CD4-positive, alpha-beta T cell treated with Interleukin-2 at 100 ng/mL for 4 hours (primary cell): ENCODE results near the gene FBXO15.

Experiments used
- DNase-seq: peaks from one replicate; pipeline ENCODE4 v3.0.0-alpha.2; 2020; ENCODE audit warnings: low spot score

FBXO15 gene

GRCh38 chr18:74113711-74114110 is 33.9 kb downstream of the FBXO15 start:
- no peak for DNase-seq

DNA sequence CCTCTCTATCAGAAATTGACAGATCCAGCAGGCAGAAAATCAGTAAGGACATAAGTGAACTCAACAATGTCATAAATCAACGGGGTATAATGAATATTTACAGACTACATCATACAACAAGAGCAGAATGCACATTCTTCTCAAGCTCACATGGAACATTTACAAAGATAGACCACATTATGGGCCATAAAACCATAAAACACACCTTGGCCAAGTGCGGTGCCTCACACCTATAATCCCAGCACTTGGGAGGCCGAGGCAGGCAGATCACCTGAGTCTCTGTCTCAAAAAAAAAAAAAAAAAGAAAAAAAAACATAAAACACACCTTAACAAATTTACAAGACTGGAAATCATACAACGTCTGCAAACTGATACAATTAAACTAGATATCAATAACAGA is 36.7 kb downstream of the FBXO15 start:
- no peak for DNase-seq

DNA sequence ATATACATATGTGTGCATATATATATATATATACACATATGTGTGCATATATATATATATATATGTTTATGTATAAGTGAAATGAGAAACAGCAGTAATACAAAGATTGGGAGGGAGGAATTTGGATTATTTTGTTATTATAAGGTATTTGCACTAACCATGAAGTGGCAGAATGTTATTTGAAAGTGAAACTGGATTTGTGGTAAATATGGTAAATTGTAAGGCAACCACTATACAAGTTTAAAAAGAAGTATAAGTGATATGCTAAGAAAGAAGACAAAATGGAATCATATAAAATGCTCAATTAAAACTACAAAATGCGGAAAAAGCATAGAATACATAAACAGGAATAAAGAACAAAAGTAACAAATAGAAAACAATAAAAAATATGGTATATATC is 37.5 kb downstream of the FBXO15 start:
- no peak for DNase-seq

DNA sequence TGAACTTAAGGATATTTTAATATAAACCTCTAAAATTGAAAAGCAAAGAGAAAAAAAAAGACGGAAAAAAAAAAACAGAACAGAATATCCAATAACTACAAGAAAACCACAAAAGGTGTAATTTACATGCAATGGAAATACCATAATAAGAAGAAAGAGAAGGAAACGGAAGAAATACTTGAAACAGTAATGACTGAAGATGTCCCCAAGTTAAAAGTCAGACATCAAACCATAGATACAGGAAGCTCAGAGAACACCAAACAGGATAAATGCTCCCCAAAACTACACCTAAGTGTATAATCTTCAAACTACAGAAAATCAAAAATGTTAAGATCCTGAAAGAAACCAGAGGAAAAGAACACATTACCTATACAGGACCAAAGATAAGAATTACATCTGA is 39.2 kb downstream of the FBXO15 start:
- DNase-seq = no peak

DNA sequence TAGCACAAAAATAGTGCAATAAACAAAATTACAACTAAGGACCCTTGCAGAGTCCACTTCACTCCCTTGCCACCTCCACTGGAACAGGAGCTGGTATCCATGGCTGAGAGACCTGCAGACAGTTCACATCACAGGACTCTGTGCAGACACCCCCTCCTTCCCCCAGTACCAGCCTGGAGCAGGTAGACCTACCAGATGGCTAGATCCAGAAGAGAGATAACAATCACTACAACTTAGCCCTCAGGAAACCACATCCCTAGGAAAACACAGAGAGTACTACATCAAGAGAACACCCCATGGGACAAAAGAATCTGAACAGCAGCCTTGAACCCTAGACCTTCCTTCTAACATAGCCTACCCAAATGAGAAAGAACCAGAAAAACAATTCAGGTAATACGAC is 49.8 kb downstream of the FBXO15 start:
- no peak for DNase-seq

DNA sequence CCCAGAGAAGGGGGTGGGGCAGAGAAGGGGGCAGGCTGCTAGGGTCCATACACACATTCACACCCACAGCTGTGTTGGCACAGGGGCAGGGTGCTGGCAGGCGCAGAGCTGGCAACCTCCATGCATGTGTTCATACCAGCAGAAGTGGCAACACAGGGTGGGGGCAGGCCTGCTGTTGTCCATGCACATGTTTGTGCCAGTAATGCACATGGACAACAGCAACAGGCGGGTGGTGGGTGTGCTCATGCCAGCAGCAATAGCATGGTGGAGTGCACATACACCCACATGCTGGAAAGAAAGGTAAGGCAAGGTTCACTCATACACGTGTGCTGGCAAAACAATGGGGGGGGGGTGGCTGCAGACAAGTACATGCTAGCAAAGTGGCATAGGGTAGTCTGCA is 54.7 kb downstream of the FBXO15 start:
- DNase-seq = no peak

GRCh38 chr18:74084184-74084855 is 63.3 kb downstream of the FBXO15 start:
- no peak for DNase-seq

- no peak for DNase-seq
These were observed 64.1 kb downstream of the FBXO15 start for GRCh38 chr18:74083557-74083952.

DNA sequence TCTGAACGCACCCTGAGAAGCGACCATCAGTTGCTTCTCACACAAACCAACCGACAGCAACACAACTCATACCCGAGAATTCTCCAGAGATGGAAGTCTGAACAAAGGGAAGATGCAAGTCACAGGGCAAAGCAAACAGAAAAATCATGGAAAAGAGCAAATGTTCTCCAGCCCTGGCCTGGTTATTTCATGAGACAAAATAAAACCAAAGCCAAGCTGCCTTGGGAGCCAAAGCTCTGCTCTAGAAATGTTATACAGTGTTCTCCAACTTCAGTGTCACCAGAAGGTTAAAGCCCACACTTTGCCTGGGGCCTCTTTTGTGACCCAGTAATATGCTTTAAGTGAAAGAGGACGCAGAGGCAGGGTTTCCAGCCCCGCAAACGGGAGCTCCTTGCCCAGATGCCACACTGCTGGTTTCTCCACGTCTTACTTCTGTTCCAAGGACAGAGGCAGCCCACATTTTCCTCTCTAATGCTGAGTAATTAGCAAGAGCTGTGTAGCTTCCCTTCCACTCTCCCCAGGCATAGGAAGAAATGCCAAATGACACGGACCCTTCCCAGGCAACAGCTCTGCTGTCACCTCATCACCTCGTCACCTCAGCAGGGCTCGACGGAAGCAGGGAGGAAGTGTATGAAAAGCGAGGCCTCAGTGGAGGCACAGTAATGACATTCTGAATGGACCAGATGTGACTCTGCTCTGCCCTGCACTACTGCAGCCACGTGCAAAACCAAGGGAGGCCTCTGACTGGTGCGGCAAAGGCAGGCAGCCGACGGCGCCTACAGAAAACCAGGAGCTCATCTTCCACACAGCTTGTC is 64.7 kb downstream of the FBXO15 start:
- peak; percentile 1 for DNase-seq

DNA sequence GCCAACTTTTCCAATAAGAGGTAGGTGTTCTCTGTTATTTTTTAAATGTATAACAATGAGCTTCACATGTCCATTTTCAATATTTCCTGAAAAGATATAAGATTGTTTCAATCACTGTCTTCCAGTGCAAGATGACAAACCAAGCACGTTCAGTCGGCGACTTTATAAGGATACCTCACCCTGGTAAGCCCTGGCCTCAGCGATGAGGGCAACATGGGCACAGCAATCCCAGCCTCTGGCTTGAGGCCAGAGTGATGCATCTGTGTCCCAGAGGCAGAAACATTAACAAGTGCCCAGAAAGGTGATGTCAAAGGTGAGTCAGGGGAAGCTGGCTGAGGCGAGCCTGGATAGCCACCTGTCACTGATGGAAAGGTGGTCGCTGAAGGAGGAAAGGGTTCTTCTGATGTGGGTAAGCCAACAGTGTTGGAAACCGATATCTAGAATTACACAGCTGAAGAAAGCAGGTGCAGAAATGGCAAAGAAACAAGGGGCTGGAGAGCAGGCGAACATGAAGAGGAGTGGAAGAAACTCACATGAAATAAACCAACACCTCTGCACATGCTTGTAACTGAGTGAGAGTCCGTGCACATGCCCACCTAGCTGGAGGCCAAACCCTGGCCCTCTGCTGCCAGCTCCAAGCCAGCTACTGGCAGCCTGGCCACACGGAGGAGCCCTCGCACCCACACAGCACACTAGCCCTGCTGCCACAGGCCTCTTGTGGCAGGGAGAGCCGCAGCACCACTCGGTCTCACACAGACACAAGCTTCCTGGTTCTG is 65.5 kb downstream of the FBXO15 start:
- DNase-seq = peak; percentile 58

DNA sequence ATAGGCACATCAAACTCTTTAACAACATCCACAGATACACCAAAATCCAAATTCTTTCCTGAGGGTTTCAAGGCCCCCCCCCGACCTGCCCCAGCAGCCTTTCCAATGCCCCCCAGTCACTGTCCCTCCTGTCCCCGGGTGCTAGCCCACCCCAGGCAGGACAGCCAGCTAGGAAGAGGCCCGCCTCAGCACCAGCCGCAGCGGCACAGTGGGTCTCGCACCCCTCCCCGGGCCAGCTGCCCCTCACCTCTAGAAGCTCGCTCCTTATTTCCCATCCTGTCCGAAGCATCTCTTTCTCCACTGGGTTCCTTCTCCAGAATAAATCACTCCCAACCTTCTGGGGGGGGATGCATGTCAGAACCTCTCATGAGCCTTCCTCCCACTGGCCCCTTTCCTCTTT is 69.4 kb downstream of the FBXO15 start:
- DNase-seq = no peak

DNA sequence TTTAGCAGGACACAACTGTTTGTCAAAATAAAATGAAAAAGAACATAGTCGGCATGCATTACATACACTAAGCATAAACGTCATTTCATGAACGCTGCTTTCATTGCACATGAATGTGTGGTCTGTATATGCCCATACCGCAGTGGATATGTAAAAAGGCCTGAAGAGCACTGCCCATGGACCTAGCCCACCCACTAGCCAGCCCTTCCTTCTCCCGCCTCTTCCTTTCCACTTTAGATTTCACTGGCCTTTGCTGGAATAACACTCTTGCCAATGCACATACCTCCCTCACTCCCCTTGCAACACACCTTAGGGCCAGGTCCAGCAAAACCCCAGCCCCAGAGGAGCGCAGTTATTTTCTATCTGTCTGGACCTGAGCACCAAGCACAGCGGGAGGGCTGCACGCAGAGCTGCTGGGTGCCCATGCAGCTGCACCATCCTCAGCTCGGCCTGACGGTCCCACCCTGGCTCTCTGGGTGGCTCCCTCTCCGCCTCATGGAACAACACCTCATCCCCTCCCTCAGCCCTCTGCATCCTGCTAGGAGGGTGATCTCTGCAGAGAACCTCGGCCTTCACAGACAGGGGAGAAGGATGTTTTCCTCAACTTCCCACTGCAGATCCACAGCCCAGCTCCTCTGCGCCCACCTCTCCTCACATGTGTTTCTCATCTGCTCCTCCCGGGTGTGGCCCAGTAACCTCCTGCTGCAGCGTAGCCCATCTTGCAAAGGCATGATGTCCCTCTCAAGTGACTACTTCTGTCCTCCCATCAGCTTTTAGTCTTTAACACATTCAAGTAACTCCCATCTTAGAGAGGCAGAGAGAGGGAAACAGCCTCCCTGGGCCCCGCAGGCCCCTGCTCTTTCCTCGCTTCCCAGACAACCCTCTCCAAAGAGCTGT is 72.7 kb downstream of the FBXO15 start:
- DNase-seq = no peak

GRCh38 chr18:74073957-74074667 is 73.5 kb downstream of the FBXO15 start:
- DNase-seq = no peak

- DNase-seq = no peak
These were observed 78.2 kb downstream of the FBXO15 start for GRCh38 chr18:74069178-74070050.

DNA sequence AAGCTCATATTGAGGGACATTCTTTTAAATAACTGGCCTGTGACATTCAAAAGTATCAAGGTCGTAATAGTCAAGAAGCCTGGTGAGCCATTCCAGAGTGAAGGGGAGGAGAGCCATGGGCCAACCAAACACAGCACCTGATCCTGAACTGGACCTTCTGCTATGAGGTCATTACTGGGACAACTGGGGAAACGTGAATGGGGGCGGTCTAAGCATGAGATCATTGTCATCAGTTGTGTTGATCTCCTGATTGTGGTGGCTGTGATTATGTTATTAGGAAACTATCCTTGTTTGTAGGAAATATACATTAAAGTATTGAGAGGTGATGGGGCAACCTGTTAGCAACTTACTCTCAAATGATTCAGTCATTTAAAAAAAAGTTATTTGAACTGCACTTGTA is 79.3 kb downstream of the FBXO15 start:
- no peak for DNase-seq

- DNase-seq = no peak
These were observed 81.6 kb downstream of the FBXO15 start for GRCh38 chr18:74066018-74066417.

DNA sequence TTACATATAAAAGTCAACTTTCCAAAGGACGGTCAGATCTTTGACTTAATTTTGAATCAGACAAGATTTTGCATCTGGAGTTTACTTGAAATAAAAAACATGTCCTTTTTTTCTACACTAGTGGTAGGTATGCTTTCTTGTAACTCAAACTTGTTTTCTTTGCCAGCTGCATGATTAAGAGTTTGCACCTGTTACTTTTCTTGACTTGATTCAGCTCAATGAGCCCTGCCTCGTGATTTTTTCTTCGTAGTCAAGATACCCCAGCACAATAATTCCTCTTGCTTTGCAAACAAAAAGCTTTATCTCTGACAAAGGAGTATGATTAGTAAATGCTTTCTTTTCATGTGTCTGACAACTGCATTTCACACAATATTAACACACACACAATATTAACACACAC is 82.3 kb downstream of the FBXO15 start:
- DNase-seq = no peak

GRCh38 chr18:74064510-74064909 is 83.1 kb downstream of the FBXO15 start:
- no peak for DNase-seq

DNA sequence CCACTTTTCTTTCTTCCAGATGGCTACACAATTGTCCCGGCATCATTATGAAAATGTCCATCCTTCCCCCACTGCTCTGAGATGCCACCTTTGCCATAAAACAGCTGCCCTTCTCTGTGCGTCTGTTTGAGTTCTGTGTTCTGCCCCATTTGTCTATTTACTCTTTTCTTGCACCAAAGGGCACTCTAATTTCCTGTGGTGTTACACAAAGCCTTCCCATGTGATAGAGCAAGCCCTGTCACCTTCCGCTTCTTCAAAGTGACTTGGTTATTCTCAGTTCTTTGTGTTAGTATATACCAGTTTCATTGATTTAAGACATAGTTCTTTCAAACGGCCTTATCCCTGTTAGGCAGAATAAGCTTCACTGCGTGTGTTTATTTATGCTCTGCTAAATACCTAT is 84.1 kb downstream of the FBXO15 start:
- DNase-seq = no peak

DNA sequence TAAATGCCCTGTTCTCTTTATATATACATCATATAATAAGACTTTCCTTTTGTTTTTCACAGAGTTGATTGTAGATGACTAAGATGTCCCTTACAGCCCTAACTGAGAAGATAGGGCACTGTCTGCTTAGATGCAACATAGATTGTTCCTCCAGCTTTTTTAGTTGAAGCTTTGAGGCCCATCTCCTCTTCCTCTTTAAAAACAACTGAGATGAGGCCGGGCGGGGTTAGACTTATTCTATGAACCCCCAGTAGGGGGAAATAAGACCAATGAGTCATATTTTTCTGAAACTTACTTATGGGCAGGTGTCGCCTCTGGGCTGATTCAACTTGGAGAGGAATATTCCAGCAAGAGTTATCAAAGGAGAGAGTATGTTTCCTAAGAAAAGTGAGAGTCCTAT is 84.6 kb downstream of the FBXO15 start:
- peak; percentile 13 for DNase-seq
